Muscle layer of duodenum (tissue), 2 donors: Measurements from ENCODE around the gene EPHA6.
"Not testable (repeated sequence)": the region's sequence is repeated elsewhere in the genome, so short reads cannot be mapped to it uniquely, and the experiment has no call there.

Experiments
- H3K27ac ChIP-seq: one replicate; pipeline ENCODE4 v1.7.0; 2013; ENCODE audit warnings: mild to moderate bottlenecking, low read length
- H3K27me3 ChIP-seq: one replicate; pipeline ENCODE4 v1.7.0; 2013; ENCODE audit warnings: low read depth, mild to moderate bottlenecking, control low read depth, low read length
- H3K36me3 ChIP-seq, 2 donors: one replicate each; pipeline ENCODE4 v1.7.0; 2013; ENCODE audit warnings: low read length in 2 of 2, control low read depth in 1 of 2, mild to moderate bottlenecking in 1 of 2; ENCODE audit not compliant: insufficient read depth in 2 of 2, control insufficient read depth in 1 of 2
- H3K4me1 ChIP-seq, 2 donors: one replicate each; pipeline ENCODE4 v1.7.0; 2013; ENCODE audit warnings: low read length in 2 of 2, mild to moderate bottlenecking in 2 of 2, control low read depth in 1 of 2, moderate library complexity in 1 of 2; ENCODE audit not compliant: insufficient read depth in 2 of 2, control insufficient read depth in 1 of 2
- H3K4me3 ChIP-seq, 2 donors: one replicate each; pipeline ENCODE4 v1.7.0; 2013; ENCODE audit warnings: low read length in 2 of 2, low read depth in 1 of 2, mild to moderate bottlenecking in 1 of 2
- H3K9me3 ChIP-seq, 2 donors: one replicate each; pipeline ENCODE4 v1.7.0; 2013; ENCODE audit warnings: low read length in 2 of 2, control low read depth in 1 of 2, mild to moderate bottlenecking in 1 of 2; ENCODE audit not compliant: control insufficient read depth in 1 of 2
- donor health status: healthy.

The EPHA6 gene

GRCh38 chr3:96915445-96915844 is 101.1 kb downstream of the EPHA6 start:
- no peaks in the 10 kb centered on the region for H3K9me3 ChIP-seq
- no peak overlapping the region for H3K4me3 ChIP-seq
- H3K4me1 ChIP-seq, result no peaks in the 10 kb centered on the region
- no peak overlapping the region for H3K27ac ChIP-seq
- no peaks in the 10 kb centered on the region for H3K27me3 ChIP-seq
- H3K36me3 ChIP-seq, result no peaks in the 10 kb centered on the region

DNA sequence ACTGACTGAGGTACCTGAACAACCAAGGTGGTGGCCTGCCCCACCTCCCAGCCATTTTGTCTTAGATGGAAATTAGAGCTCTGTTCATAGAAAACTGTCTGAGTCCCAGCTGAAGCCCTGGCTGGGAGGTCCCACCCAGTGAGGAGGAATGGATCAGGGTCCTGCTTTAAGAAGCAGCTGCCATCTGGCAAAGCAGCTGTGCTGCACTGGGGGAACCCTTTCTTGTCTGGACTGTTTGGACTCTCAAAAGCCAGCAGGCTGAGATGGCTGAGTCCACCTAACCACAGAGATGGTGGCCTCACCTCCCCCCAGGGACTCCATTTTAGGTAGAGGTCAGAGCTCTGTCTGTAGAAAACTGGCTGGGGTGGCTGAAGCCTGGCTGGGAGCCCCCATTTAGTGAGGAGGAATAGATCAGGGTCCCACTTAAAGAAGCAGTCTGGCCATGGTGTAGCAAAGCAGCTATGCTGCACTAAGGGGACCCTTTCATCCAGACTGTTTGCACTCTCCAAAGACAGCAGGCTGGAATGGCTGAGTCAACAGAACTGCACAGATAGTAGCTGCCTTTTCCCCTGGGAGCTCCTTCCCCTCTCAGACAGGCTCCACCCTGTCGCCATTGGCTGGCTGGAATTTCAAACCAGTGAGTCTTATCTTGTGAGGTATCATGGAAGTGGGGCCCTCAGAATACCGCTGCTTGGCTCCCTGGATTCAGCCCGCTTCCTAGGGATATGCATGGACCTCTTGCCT is 116.9 kb downstream of the EPHA6 start:
- no peak overlapping the region for H3K27ac ChIP-seq
- no peak overlapping the region for H3K4me3 ChIP-seq
- H3K27me3 ChIP-seq, result no peaks in the 10 kb centered on the region
- H3K36me3 ChIP-seq, result no peaks in the 10 kb centered on the region
- peaks cover 13 to 35% of the 10 kb centered on the region in 2 donors for H3K9me3 ChIP-seq
- no peaks in the 10 kb centered on the region for H3K4me1 ChIP-seq

GRCh38 chr3:96942131-96942530 is 127.7 kb downstream of the EPHA6 start:
- H3K36me3 ChIP-seq, H3K4me3 ChIP-seq, H3K9me3 ChIP-seq, H3K27ac ChIP-seq, H3K27me3 ChIP-seq, H3K4me1 ChIP-seq: not testable (repeated sequence)

GRCh38 chr3:96958856-96959255 is 144.5 kb downstream of the EPHA6 start:
- Histone ChIP-seq H3K4me1 (peaks cover 0 to 6% of the 10 kb centered on the region in 2 donors), H3K9me3 (no peaks in the 10 kb centered on the region), H3K36me3 (no peaks in the 10 kb centered on the region), H3K27me3 (no peaks in the 10 kb centered on the region), H3K4me3 (no peak overlapping the region), H3K27ac (no peak overlapping the region)

DNA sequence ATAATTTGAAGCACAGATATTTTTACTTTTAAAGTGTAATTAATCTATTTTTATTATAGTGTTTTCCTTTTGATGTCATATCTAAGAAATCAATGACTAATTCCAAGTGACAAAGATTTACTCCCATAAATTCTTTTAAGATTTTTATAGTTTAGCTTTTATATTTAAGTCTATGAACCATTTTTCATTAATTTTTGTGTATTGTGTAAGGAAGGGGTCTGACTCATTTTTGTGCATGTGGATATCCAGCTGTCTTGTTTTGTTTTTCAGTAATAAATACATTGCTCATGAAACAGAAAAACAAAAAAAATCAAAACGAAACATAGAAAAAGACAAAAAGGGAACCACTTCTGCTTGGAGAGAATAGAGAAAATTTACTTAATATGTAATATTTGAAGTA is 145.1 kb downstream of the EPHA6 start:
- Histone ChIP-seq H3K27ac (no peak overlapping the region), H3K9me3 (no peaks in the 10 kb centered on the region), H3K27me3 (no peaks in the 10 kb centered on the region), H3K4me3 (no peak overlapping the region), H3K4me1 (peaks cover 0 to 6% of the 10 kb centered on the region in 2 donors), H3K36me3 (no peaks in the 10 kb centered on the region)

DNA sequence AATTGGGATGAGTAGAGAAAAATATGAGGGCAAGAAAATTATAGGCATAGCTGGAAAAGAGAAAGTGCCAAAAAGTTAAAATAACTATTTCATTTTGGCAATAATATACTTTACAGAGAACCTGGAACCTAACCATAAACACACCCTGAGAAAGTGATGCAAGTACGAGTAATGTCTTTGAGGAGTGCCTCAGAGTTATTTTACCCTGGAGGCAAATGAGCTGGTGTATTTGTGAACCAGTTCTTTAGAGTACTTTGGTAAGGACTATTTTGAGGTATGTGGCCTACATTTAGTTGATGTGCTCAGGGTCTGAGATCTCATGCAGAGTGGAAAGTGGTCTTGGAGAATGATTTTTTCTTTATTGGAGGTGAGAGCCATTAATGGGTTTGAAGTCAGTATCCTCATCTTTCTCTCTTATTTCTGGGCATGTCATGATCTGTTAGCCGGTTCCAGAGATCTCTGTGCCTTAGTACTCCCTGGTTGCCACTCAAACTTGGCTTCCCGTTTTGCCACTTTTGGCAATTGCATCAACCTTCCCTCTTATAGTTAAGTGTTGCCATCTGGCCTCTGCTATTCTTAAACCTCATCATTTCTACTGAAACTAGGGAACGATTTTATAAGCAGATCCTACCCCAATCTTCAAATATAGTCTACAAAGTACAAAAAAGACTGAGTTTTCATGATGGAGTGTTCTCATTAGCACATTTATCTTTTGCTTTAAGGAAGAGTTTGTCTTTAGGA is 145.7 kb downstream of the EPHA6 start:
- no peaks in the 10 kb centered on the region for H3K9me3 ChIP-seq
- H3K4me3 ChIP-seq, result no peak overlapping the region
- H3K27me3 ChIP-seq, result no peaks in the 10 kb centered on the region
- H3K4me1 ChIP-seq, result peaks cover 0 to 6% of the 10 kb centered on the region in 2 donors
- H3K36me3 ChIP-seq, result no peaks in the 10 kb centered on the region
- H3K27ac ChIP-seq, result no peak overlapping the region

DNA sequence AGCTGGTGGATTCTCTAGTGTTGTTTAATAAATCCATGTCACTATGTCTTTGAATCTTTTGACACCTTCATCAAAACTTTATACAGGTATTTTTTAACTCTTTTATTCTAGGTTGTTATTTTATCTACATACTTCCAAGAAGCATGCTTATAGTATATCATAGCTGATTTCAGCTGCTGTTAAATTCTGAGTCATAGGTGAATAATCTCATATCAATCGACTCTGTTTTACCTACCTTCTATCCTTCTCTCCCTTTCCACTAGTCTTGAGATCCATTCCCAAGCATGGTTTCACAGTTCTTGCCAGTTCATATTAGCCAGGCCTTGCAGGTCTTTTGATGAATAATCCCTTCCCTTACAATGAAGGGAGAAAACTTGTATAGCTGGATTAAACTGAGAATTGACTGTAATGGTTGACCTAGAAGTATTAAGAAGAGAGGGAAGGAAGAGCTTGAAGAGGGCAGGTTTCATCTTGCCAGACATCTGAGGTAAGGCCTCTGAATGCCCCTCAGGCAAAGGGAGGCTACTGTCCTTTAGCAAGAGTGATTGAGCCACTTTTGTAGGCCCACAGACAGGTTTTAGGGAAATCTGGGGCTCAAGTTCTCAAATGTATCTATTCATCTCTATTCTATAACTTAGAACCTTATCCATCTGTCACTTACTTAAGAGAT is 146.4 kb downstream of the EPHA6 start:
- Histone ChIP-seq H3K4me1 (peaks cover 0 to 6% of the 10 kb centered on the region in 2 donors), H3K27ac (no peak overlapping the region), H3K9me3 (no peaks in the 10 kb centered on the region), H3K27me3 (no peaks in the 10 kb centered on the region), H3K36me3 (no peaks in the 10 kb centered on the region), H3K4me3 (no peak overlapping the region)

GRCh38 chr3:96961576-96961975 is 147.2 kb downstream of the EPHA6 start:
- Histone ChIP-seq H3K27ac (no peak overlapping the region), H3K36me3 (no peaks in the 10 kb centered on the region), H3K4me1 (peaks cover 0 to 6% of the 10 kb centered on the region in 2 donors), H3K4me3 (no peak overlapping the region), H3K9me3 (no peaks in the 10 kb centered on the region), H3K27me3 (no peaks in the 10 kb centered on the region)

- Histone ChIP-seq H3K9me3 (no peaks in the 10 kb centered on the region), H3K4me3 (no peak overlapping the region), H3K36me3 (no peaks in the 10 kb centered on the region), H3K27ac (no peak overlapping the region), H3K4me1 (peaks cover 0 to 6% of the 10 kb centered on the region in 2 donors), H3K27me3 (no peaks in the 10 kb centered on the region)
Observed at GRCh38 chr3:96966181-96966929, 152.0 kb downstream of the EPHA6 start.

DNA sequence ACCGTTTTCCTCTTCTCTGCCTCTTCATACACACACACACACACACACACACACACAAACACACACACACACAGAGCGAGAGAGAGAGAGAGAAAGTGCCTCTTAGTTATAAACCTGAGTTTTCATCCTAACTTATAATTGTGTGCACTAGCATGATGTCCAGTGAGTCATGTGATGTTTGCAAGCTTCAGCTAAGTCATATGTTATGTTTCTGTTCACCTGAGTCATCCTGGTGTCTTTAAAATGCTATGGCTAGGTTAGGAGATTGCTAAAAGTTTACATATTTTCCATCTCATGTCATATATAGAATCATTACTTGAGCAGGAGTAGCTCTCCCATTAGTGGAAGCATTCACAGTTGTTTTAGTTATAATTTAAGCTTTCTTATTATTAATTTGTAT is 155.8 kb downstream of the EPHA6 start:
- Histone ChIP-seq H3K27me3 (no peaks in the 10 kb centered on the region), H3K4me3 (no peak overlapping the region), H3K36me3 (no peaks in the 10 kb centered on the region), H3K9me3 (no peaks in the 10 kb centered on the region), H3K27ac (no peak overlapping the region), H3K4me1 (no peaks in the 10 kb centered on the region)

DNA sequence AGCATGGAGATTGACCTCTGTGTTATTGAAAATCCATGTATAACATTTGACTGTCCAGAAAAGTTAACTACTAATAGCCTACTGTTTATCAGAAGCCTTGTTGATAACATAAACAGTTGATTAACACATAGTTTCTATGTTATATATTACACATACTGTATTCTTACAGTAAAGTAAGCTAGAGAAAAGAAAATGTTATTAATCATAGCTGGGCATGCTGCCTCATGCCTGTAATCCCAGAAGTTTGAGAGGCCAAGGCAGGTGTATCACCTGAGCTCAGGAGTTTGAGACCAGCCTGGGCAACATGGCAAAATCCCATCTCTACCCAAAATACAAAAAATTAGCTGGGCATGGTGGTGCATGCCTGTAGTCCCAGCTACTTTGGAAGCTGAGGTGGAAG is 163.3 kb downstream of the EPHA6 start:
- Histone ChIP-seq H3K36me3 (no peaks in the 10 kb centered on the region), H3K27ac (no peak overlapping the region), H3K9me3 (no peaks in the 10 kb centered on the region), H3K4me3 (no peak overlapping the region), H3K27me3 (no peaks in the 10 kb centered on the region), H3K4me1 (no peaks in the 10 kb centered on the region)
